ENCODE data around the gene ADAMTSL1. TPM values are rescaled to one million over a fixed set of nuclear protein-coding genes. Genes with fewer than 3 reads are reported as not detected.

Gene ADAMTSL1
- total and polyA plus RNA-seq, 2 of the 8 experiments (the other 6 are each of a cell fraction or from before 2014, with no cell fraction given) = 0.84 to 1.1 TPM

DNA sequence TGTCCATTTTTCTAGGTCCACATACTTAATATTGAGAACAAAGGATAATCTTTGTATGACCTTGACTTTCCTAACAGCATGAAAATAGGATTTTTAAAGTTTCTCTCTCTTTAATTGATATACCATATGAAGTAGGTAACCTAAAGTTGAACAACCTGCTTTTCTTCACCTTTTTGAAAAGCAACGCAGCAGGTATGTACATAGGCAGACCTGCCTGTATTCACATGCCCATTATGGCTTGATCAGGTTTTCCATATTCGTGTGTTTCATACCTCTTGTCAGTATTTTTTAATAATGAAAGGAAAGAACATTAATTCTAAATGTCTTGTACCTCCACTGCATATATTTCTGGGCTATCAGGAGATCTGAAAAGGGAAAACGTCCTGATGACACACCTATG lies 1.5 kb upstream of the ADAMTSL1 start (continued):
- TF ChIP-seq CTBP2 (IDR thresholded peaks at IDR 0.05; ENCODE audit: borderline replicate concordance, insufficient read depth, insufficient read length, low read length) (no peak), POU5F1 (IDR thresholded peaks at IDR 0.05; ENCODE audit: low read depth, low read length) (no peak), MAX (IDR thresholded peaks at IDR 0.05) (no peak), BRCA1 (IDR thresholded peaks at IDR 0.05; ENCODE audit: low read depth, low read length) (no peak)

All from H1 (cell line).